H1 (cell line): Measurements from ENCODE around the gene KREMEN1. TPM values are rescaled to one million over a fixed set of nuclear protein-coding genes. Genes with fewer than 3 reads are reported as not detected.

Experiments
- CTCF ChIA-PET: fragments of 300-600 bp; sonication (Branson Sonifier 250); formaldehyde crosslinking; loops from one replicate; lab custom pipeline; 2021; ENCODE audit not compliant: partially characterized antibody; lab: Charles Lee
- POLR2A ChIA-PET: fragments of 300-600 bp; sonication (Branson Sonifier 250); formaldehyde crosslinking; loops from one replicate; lab custom pipeline; 2021; ENCODE audit warnings: inconsistent platforms; ENCODE audit not compliant: partially characterized antibody; lab: Charles Lee
- DNase-seq, 2 experiments: peaks; one replicate each; pipeline versions ENCODE4 v3.0.0 to v3.0.0-alpha.2; 2010 to 2022; ENCODE audit warnings: low spot score in 2 of 2, low read depth in 1 of 2, mixed read lengths in 1 of 2
- FAIRE-seq: peaks from 2 replicates; lab custom pipeline; 2011; peaks lifted over from hg19 to GRCh38; lab: Jason Lieb, UNC
- H2AFZ ChIP-seq: 2 replicates; pipeline ENCODE4 v1.8.1; 2012; ENCODE audit warnings: low read length, inconsistent platforms
- H2AK5ac ChIP-seq: 2 replicates; pipeline ENCODE4 v1.6.1; 2013; ENCODE audit warnings: low read depth, low read length
- H2BK120ac ChIP-seq: replicated peaks from 2 replicates; pipeline ENCODE3; 2013; ENCODE audit warnings: low read depth, low read length, inconsistent platforms
- H2BK12ac ChIP-seq: 2 replicates; pipeline ENCODE4 v1.6.1; 2013; ENCODE audit warnings: low read depth, low read length
- H2BK15ac ChIP-seq: 2 replicates; pipeline ENCODE4 v1.6.1; 2013; ENCODE audit warnings: low read length
- H2BK20ac ChIP-seq: 2 replicates; pipeline ENCODE4 v1.6.1; 2013; ENCODE audit warnings: low read length
- H2BK5ac ChIP-seq: 2 replicates; pipeline ENCODE4 v1.6.1; 2013; ENCODE audit warnings: low read depth, low read length
- H3K14ac ChIP-seq: 2 replicates; pipeline ENCODE4 v1.6.1; 2013; ENCODE audit warnings: inconsistent platforms; ENCODE audit not compliant: insufficient read length
- H3K18ac ChIP-seq: 2 replicates; pipeline ENCODE4 v1.6.1; 2013; ENCODE audit warnings: low read length; ENCODE audit errors: extremely low read depth
- H3K23ac ChIP-seq: 2 replicates; pipeline ENCODE4 v1.6.1; 2013; ENCODE audit warnings: inconsistent platforms; ENCODE audit not compliant: insufficient read length
- H3K23me2 ChIP-seq: 2 replicates; pipeline ENCODE4 v1.6.1; 2013; ENCODE audit warnings: low read depth, low read length
- H3K27ac ChIP-seq: 2 replicates; pipeline ENCODE4 v1.6.1; 2011; ENCODE audit warnings: low read depth, low read length, inconsistent platforms
- H3K27me3 ChIP-seq, 4 experiments: replicated peaks in 1 of 4; 1 replicate in 1 of 4; 2 replicates in 3 of 4; pipeline versions ENCODE4 v1.6.1 to v1.8.1; 2011 to 2013; ENCODE audit warnings: low read length in 3 of 4, mild to moderate bottlenecking in 3 of 4, inconsistent platforms in 2 of 4, mixed read lengths in 2 of 4, moderate library complexity in 1 of 4; ENCODE audit not compliant: control insufficient read depth in 3 of 4, insufficient read depth in 3 of 4; ENCODE audit errors: extremely low read depth in 1 of 4
- H3K36me3 ChIP-seq, 4 experiments: 2 replicates each; pipeline versions ENCODE4 v1.6.1 to v1.8.1; 2011 to 2013; ENCODE audit warnings: mild to moderate bottlenecking in 4 of 4, low read length in 3 of 4, moderate library complexity in 2 of 4, control low read depth in 1 of 4, inconsistent platforms in 1 of 4; ENCODE audit not compliant: insufficient read depth in 4 of 4, control insufficient read depth in 2 of 4
- H3K4ac ChIP-seq: replicated peaks from 2 replicates; pipeline ENCODE3; 2013; ENCODE audit warnings: low read length, low read depth, mixed read lengths, inconsistent platforms; ENCODE audit not compliant: insufficient read length
- H3K4me1 ChIP-seq, 4 experiments: replicated peaks in 1 of 4; 1 replicate in 1 of 4; 2 replicates in 3 of 4; pipeline versions ENCODE4 v1.6.1 to v1.8.1; 2011 to 2013; ENCODE audit warnings: low read length in 3 of 4, inconsistent platforms in 2 of 4, mixed read lengths in 1 of 4; ENCODE audit not compliant: insufficient read depth in 4 of 4, control insufficient read depth in 3 of 4
- H3K4me2 ChIP-seq, 2 experiments: 2 replicates each; pipeline versions ENCODE4 v1.6.1 to v1.8.1; 2011 to 2013; ENCODE audit warnings: low read depth in 2 of 2, low read length in 2 of 2, control low read depth in 1 of 2, inconsistent platforms in 1 of 2, mild to moderate bottlenecking in 1 of 2; ENCODE audit not compliant: insufficient read depth in 1 of 2
- H3K4me3 ChIP-seq, 4 experiments: fragments of 200-600, 300-600 bp in 1 of 4; sonication (generic), shearing (Covaris generic), sonication (Bioruptor Twin) in 1 of 4; 2 replicates each; pipeline versions ENCODE4 v1.5.1 to v1.8.1; 2011 to 2016; ENCODE audit warnings: low read length in 4 of 4, low read depth in 3 of 4, control low read depth in 2 of 4, inconsistent platforms in 2 of 4, mild to moderate bottlenecking in 2 of 4, mixed read lengths in 1 of 4, moderate library complexity in 1 of 4; ENCODE audit not compliant: insufficient read depth in 2 of 4; ENCODE audit errors: extremely low read depth in 1 of 4
- H3K56ac ChIP-seq: replicated peaks from 2 replicates; pipeline ENCODE3; 2013; ENCODE audit warnings: low read depth, mild to moderate bottlenecking, mixed read lengths, low read length, inconsistent platforms; ENCODE audit not compliant: insufficient read length
- H3K79me1 ChIP-seq: 2 replicates; pipeline ENCODE4 v1.6.1; 2013; ENCODE audit warnings: low read depth, low read length, control low read depth
- H3K79me2 ChIP-seq, 2 experiments: 2 replicates each; pipeline versions ENCODE4 v1.6.1 to v1.8.1; 2012 to 2013; ENCODE audit warnings: low read length in 2 of 2, mild to moderate bottlenecking in 2 of 2, inconsistent platforms in 1 of 2; ENCODE audit not compliant: insufficient read depth in 2 of 2, control insufficient read depth in 1 of 2
- H3K9ac ChIP-seq, 4 experiments: replicated peaks in 1 of 4; 1 replicate in 1 of 4; 2 replicates in 3 of 4; pipeline versions ENCODE4 v1.6.1 to v1.8.1; 2011 to 2013; ENCODE audit warnings: low read depth in 3 of 4, low read length in 3 of 4, control low read depth in 2 of 4, mild to moderate bottlenecking in 2 of 4, moderate library complexity in 2 of 4, inconsistent platforms in 1 of 4; ENCODE audit errors: extremely low read depth in 1 of 4
- H3K9me3 ChIP-seq, 2 experiments: 2 replicates each; pipeline versions ENCODE4 v1.6.1 to v1.8.1; 2012 to 2013; ENCODE audit warnings: mild to moderate bottlenecking in 2 of 2, moderate library complexity in 2 of 2, control low read depth in 1 of 2, inconsistent platforms in 1 of 2, low read depth in 1 of 2, low read length in 1 of 2, mixed read lengths in 1 of 2; ENCODE audit not compliant: insufficient read depth in 2 of 2
- H4K20me1 ChIP-seq, 2 experiments: replicated peaks in 1 of 2; 2 replicates each; pipeline versions ENCODE3 to v1.8.1; 2011 to 2013; ENCODE audit warnings: inconsistent platforms in 2 of 2, low read length in 2 of 2, mild to moderate bottlenecking in 1 of 2; ENCODE audit not compliant: insufficient read depth in 2 of 2, control insufficient read depth in 1 of 2
- H4K5ac ChIP-seq: 2 replicates; pipeline ENCODE4 v1.6.1; 2013; ENCODE audit warnings: low read length, low read depth, mixed read lengths, inconsistent platforms; ENCODE audit not compliant: insufficient read length
- H4K8ac ChIP-seq: 2 replicates; pipeline ENCODE4 v1.8.0; 2013; ENCODE audit warnings: mild to moderate bottlenecking, moderate library complexity, low read length, inconsistent platforms; ENCODE audit not compliant: insufficient read depth; ENCODE audit errors: extremely low read depth
- H4K91ac ChIP-seq: replicated peaks from 2 replicates; pipeline ENCODE3; 2013; ENCODE audit warnings: low read length, mixed read lengths, inconsistent platforms; ENCODE audit not compliant: insufficient read length
- ATF2 ChIP-seq: IDR thresholded peaks from 2 replicates; pipeline ENCODE4 v1.6.1; 2012; ENCODE audit warnings: low read length, inconsistent platforms
- CHD1 ChIP-seq: IDR thresholded peaks from 2 replicates; pipeline ENCODE4 v1.6.1; 2012; ENCODE audit warnings: low read depth, low read length, improper control_type of control experiment
- HDAC2 ChIP-seq, 2 experiments: fragments of 300-600 bp in 1 of 2; sonication (generic) in 1 of 2; IDR thresholded peaks; 2 replicates each; pipeline ENCODE4 v1.6.1; 2011 to 2012; ENCODE audit warnings: low read depth in 2 of 2, low read length in 2 of 2, mild to moderate bottlenecking in 2 of 2, moderate library complexity in 2 of 2, borderline replicate concordance in 1 of 2, inconsistent platforms in 1 of 2
- JUN ChIP-seq: IDR thresholded peaks from 2 replicates; pipeline ENCODE4 v1.6.1; 2011; ENCODE audit warnings: low read depth, mild to moderate bottlenecking, improper control_type of control experiment, low read length
- RNF2 ChIP-seq: fragments of 200-900, 300-1000 bp; sonication (generic); IDR thresholded peaks from 2 replicates; pipeline ENCODE4 v1.7.1; 2016; ENCODE audit warnings: borderline replicate concordance, low read depth, mild to moderate bottlenecking, antibody characterized with exemption, low read length; ENCODE audit not compliant: poor library complexity, severe bottlenecking; ENCODE audit errors: missing control alignments
- SAP30 ChIP-seq: fragments of 300-600 bp; sonication (generic); IDR thresholded peaks from 2 replicates; pipeline ENCODE4 v1.7.1; 2012; ENCODE audit warnings: low read length, moderate library complexity, mild to moderate bottlenecking, inconsistent platforms; ENCODE audit not compliant: insufficient read depth, insufficient replicate concordance
- SIX5 ChIP-seq: IDR thresholded peaks from 2 replicates; pipeline ENCODE4 v1.6.1; 2011; ENCODE audit warnings: mild to moderate bottlenecking, low read depth, low read length
- SP4 ChIP-seq: IDR thresholded peaks from 2 replicates; pipeline ENCODE4 v1.6.1; 2012; ENCODE audit warnings: low read length, inconsistent platforms
- TCF12 ChIP-seq: IDR thresholded peaks from 2 replicates; pipeline ENCODE4 v1.6.1; 2011; ENCODE audit warnings: low read depth, mild to moderate bottlenecking, low read length
- YY1 ChIP-seq: IDR thresholded peaks from 2 replicates; pipeline ENCODE4 v1.6.1; 2011; ENCODE audit warnings: low read depth, mild to moderate bottlenecking, low read length
- WGBS, 2 experiments: shearing (Covaris generic) in 1 of 2; methylation state at CpG; one replicate each; pipeline versions ENCODE4 v1.1.6 to v1.1.7; 2013 to 2015; ENCODE audit warnings: low lambda C conversion rate in 2 of 2, mixed read lengths in 2 of 2, inconsistent platforms in 1 of 2, low coverage in 1 of 2, missing lambda C conversion rate in 1 of 2; ENCODE audit not compliant: insufficient replicate concordance in 2 of 2, insufficient coverage in 1 of 2, insufficient read length in 1 of 2; ENCODE audit errors: extremely low coverage in 1 of 2, missing lambda C conversion rate in 1 of 2; 5-methylcytosine and 5-hydroxymethylcytosine counted together
- polyA plus RNA-seq, 7 experiments: library from polyadenylated mRNA; depleted of rRNA in 3 of 7; stranded (reverse) in 5 of 7; unstranded in 2 of 7; fragments of >200 nt in 5 of 7; fragments of 200-250 nt in 2 of 7; gene quantifications; 1 replicate in 5 of 7; 2 replicates in 1 of 7; 4 replicates in 1 of 7; pipeline versions ENCODE4 v1.2.1 to v1.2.3, GENCODE V29; 2011 to 2013; ENCODE audit warnings: missing spikeins in 2 of 7, mixed read lengths in 2 of 7
- total RNA-seq: library from RNA; stranded (reverse); fragmentation: NEBNext Ultra II Directional; extraction: Animal tissue kit (Norgen Biotek cat#: 25700); gene quantifications from 2 replicates; pipeline ENCODE4 v1.2.1, GENCODE V29; 2021
- TF ChIP-seq, protein P1 (sequence below): IDR thresholded peaks from 2 replicates; pipeline ENCODE4 v1.6.1; 2012; ENCODE audit warnings: inconsistent platforms

KREMEN1 gene
- total and polyA plus RNA-seq, 2 of the 8 experiments (the other 6 are each of a cell fraction or from before 2014, with no cell fraction given): 2.1 to 3.2 TPM

GRCh38 chr22:29148036-29148435 is 75.2 kb downstream of the KREMEN1 start:
- Histone ChIP-seq H3K4ac (no peak overlapping the region), H3K36me3 (no peaks in the 10 kb centered on the region; a peak in 1 of 8 replicates), H2BK12ac (no peak overlapping the region), H3K9me3 (no peaks in the 10 kb centered on the region), H4K20me1 (no peaks in the 10 kb centered on the region), H2AK5ac (no peak overlapping the region), H3K18ac (no peak overlapping the region), H4K5ac (no peak overlapping the region), H2BK5ac (no peak overlapping the region), H2BK20ac (no peak overlapping the region), H4K8ac (no peak overlapping the region), H3K4me3 (no peak overlapping the region), H3K56ac (no peak overlapping the region), H2BK120ac (no peak overlapping the region), H3K4me2 (no peak overlapping the region), H3K27me3 (no peaks in the 10 kb centered on the region), H3K79me1 (no peaks in the 10 kb centered on the region), H3K9ac (no peak overlapping the region), H3K4me1 (peaks cover 8 to 23% (median 14%) of the 10 kb centered on the region in 4 experiments), H3K23me2 (no peaks in the 10 kb centered on the region), H2BK15ac (no peak overlapping the region), H3K79me2 (no peaks in the 10 kb centered on the region), H3K23ac (no peak overlapping the region), H2AFZ (no peak overlapping the region), H3K27ac (no peak overlapping the region), H3K14ac (no peak overlapping the region), H4K91ac (no peak overlapping the region)
- TF ChIP-seq SAP30: no peak
- TF ChIP-seq YY1: no peak
- TF ChIP-seq JUN: no peak
- no peak for TF ChIP-seq RNF2
- TF ChIP-seq HDAC2 (IDR thresholded peaks at IDR 0.05; ENCODE audit: borderline replicate concordance in 1 of 2, low read depth in 2 of 2, low read length in 2 of 2): no peak
- no peak for TF ChIP-seq SIX5
- no peak for TF ChIP-seq CHD1
- TF ChIP-seq, protein P1, sequence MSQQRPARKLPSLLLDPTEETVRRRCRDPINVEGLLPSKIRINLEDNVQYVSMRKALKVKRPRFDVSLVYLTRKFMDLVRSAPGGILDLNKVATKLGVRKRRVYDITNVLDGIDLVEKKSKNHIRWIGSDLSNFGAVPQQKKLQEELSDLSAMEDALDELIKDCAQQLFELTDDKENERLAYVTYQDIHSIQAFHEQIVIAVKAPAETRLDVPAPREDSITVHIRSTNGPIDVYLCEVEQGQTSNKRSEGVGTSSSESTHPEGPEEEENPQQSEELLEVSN: no peak
- no peak for TF ChIP-seq SP4
- TF ChIP-seq ATF2: no peak
- TF ChIP-seq TCF12: no peak
- no peak for FAIRE-seq
- DNase-seq: no peak
- ChIA-PET POLR2A (no interaction called here), CTCF (interaction anchor here (1.0 kb wide), 1 partner anchor 97 kb away, joined by 4 read pairs; no protein-coding TSS in a partner anchor)
- 82% methylated on average over 6 of the region's 6 CpGs; no CpG with 5 or more reads in 1 of the 2 experiments for whole genome bisulfite sequencing, 2 experiments
